ENCODE results near the gene PRKCB.

The PRKCB gene

GRCh38 chr16:23877107-23878070 is 41.6 kb downstream of the PRKCB start:
- TF ChIP-seq CTCF (conservative IDR thresholded peaks at IDR 0.05; ENCODE audit: low read length) (peak; percentile 77), EZH2phosphoT487 (IDR thresholded peaks at IDR 0.05; ENCODE audit: borderline replicate concordance) (no peak)
- peak overlapping the region; percentile 1 for H3K9ac ChIP-seq (ENCODE audit: low read depth, low read length, poor library complexity, severe bottlenecking)
- H3F3A ChIP-seq (ENCODE audit: low read depth), result no peaks in the 10 kb centered on the region
- no peaks in the 10 kb centered on the region for H4K20me1 ChIP-seq (ENCODE audit: insufficient read depth, low read length, poor library complexity, severe bottlenecking)
- no peaks in the 10 kb centered on the region for H3K9me3 ChIP-seq (ENCODE audit: insufficient read depth, low read depth, low read length)
- peaks cover 59% of the 10 kb centered on the region for H3K4me1 ChIP-seq (ENCODE audit: insufficient read depth, low read length, poor library complexity, severe bottlenecking)
- no peak overlapping the region for H3K4me3 ChIP-seq (ENCODE audit: low read length, poor library complexity, severe bottlenecking)
- H3K79me2 ChIP-seq (ENCODE audit: insufficient read depth, low read length), result peaks cover 80% of the 10 kb centered on the region
- H3K9me2 ChIP-seq (replicated peaks; ENCODE audit: low read depth, low read length), result no peaks in the 10 kb centered on the region
- peaks cover 3% of the 10 kb centered on the region; the same call in 1 of the 2 replicates for H3K36me3 ChIP-seq (ENCODE audit: insufficient read depth, low read length)
- no peak overlapping the region for H2AFZ ChIP-seq (ENCODE audit: low read length)
- H3K27me3 ChIP-seq (ENCODE audit: insufficient read depth, low read length, poor library complexity, severe bottlenecking), result no peaks in the 10 kb centered on the region
- H3K4me2 ChIP-seq (ENCODE audit: low read depth, low read length, poor library complexity, severe bottlenecking), result no peak overlapping the region

DNA sequence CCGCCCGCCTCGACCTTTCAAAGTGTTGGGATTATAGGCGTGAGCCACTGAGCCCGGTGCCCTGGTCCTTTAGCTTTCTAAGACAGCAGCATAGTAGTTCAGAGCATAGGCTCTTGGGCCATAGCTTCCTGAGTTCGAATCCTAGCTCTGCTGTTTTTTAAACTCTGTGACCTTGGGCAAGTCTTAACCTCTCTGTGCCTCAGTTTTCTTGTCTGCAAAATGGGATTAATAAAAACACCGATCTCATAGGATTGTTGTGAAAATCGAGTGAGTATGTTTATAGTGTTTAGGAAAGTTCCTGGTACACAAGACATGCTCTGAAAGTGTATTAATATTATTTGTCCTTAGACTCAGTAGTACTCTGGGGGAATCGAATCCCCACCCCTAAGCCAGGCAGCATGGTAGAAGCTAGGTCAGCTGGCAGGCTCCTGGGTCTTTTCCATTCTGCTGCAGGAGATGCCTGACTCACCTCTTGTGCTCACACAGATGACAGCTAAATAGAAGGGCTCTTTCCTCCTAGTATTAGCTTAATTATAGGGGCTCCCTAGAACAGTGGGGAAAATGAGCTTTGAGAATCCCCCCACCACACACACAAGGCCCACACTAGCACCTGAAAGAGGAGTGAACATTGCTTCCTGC is 44.1 kb downstream of the PRKCB start:
- Histone ChIP-seq H3K4me1 (ENCODE audit: insufficient read depth, low read length, poor library complexity, severe bottlenecking) (peaks cover 74% of the 10 kb centered on the region), H3K9me3 (ENCODE audit: insufficient read depth, low read depth, low read length) (no peaks in the 10 kb centered on the region), H3K9ac (ENCODE audit: low read depth, low read length, poor library complexity, severe bottlenecking) (peak overlapping the region; percentile 74), H3K4me3 (ENCODE audit: low read length, poor library complexity, severe bottlenecking) (no peak overlapping the region), H3K27me3 (ENCODE audit: insufficient read depth, low read length, poor library complexity, severe bottlenecking) (no peaks in the 10 kb centered on the region), H3K79me2 (ENCODE audit: insufficient read depth, low read length) (peaks cover 88% of the 10 kb centered on the region), H3F3A (ENCODE audit: low read depth) (no peaks in the 10 kb centered on the region), H3K36me3 (ENCODE audit: insufficient read depth, low read length) (peaks cover 3% of the 10 kb centered on the region; the same call in 1 of the 2 replicates), H2AFZ (ENCODE audit: low read length) (no peak overlapping the region), H4K20me1 (ENCODE audit: insufficient read depth, low read length, poor library complexity, severe bottlenecking) (no peaks in the 10 kb centered on the region), H3K4me2 (ENCODE audit: low read depth, low read length, poor library complexity, severe bottlenecking) (peak overlapping the region; percentile 63), H3K9me2 (replicated peaks; ENCODE audit: low read depth, low read length) (no peaks in the 10 kb centered on the region)
- no peak for TF ChIP-seq EZH2phosphoT487 (IDR thresholded peaks at IDR 0.05; ENCODE audit: borderline replicate concordance)
- no peak for TF ChIP-seq CTCF (conservative IDR thresholded peaks at IDR 0.05; ENCODE audit: low read length)

DNA sequence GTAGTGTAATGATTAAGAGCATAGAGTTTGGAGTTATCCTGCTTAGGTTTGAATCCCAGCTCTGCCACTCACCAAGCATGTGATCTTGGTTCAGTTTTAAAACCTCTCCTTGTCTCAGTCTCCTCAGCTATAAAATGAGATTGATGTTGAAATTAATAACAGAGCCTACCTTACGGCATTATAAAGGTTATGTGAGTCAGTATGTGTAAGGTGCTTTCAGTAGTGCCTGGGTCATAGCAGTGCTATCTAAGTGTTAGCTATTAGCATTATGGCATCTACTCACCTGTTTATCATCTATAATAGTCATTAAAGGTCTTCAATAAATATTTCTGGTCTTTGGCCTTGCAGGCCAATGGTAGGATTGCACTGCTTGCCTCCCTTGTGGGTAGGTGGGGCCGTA is 53.4 kb downstream of the PRKCB start:
- H3K4me3 ChIP-seq (ENCODE audit: low read length, poor library complexity, severe bottlenecking), result no peak overlapping the region
- H3F3A ChIP-seq (ENCODE audit: low read depth), result no peaks in the 10 kb centered on the region
- no peaks in the 10 kb centered on the region for H3K27me3 ChIP-seq (ENCODE audit: insufficient read depth, low read length, poor library complexity, severe bottlenecking)
- no peak overlapping the region for H2AFZ ChIP-seq (ENCODE audit: low read length)
- H3K9me2 ChIP-seq (replicated peaks; ENCODE audit: low read depth, low read length), result no peaks in the 10 kb centered on the region
- H3K79me2 ChIP-seq (ENCODE audit: insufficient read depth, low read length), result peaks cover 91% of the 10 kb centered on the region
- no peak overlapping the region for H3K9ac ChIP-seq (ENCODE audit: low read depth, low read length, poor library complexity, severe bottlenecking)
- H3K9me3 ChIP-seq (ENCODE audit: insufficient read depth, low read depth, low read length), result no peaks in the 10 kb centered on the region
- TF ChIP-seq EZH2phosphoT487 (IDR thresholded peaks at IDR 0.05; ENCODE audit: borderline replicate concordance) (no peak), CTCF (conservative IDR thresholded peaks at IDR 0.05; ENCODE audit: low read length) (no peak)
- no peaks in the 10 kb centered on the region for H4K20me1 ChIP-seq (ENCODE audit: insufficient read depth, low read length, poor library complexity, severe bottlenecking)
- no peak overlapping the region for H3K4me2 ChIP-seq (ENCODE audit: low read depth, low read length, poor library complexity, severe bottlenecking)
- 0 out of 2 replicates have a peak, but pooled peaks cover 5% of the 10 kb centered on the region for H3K36me3 ChIP-seq (ENCODE audit: insufficient read depth, low read length)
- peaks cover 42% of the 10 kb centered on the region for H3K4me1 ChIP-seq (ENCODE audit: insufficient read depth, low read length, poor library complexity, severe bottlenecking)
